GM21786 (cell line): ENCODE measurements around the gene IL15.

Experiments used
- ATAC-seq: cut with Tn5 transposase; IDR thresholded peaks from one replicate; pipeline ENCODE4 v1.9.1; 2021; ENCODE audit not compliant: unreplicated experiment

IL15 gene

GRCh38 chr4:141761926-141762325 is 125.5 kb downstream of the IL15 start:
- ATAC-seq: no peak

GRCh38 chr4:141763374-141763773 is 127.0 kb downstream of the IL15 start:
- ATAC-seq: no peak

- ATAC-seq: no peak
These were observed 132.6 kb downstream of the IL15 start for GRCh38 chr4:141768954-141769353.

GRCh38 chr4:141771889-141772830 is 135.8 kb downstream of the IL15 start:
- peak; percentile 67 for ATAC-seq

GRCh38 chr4:141772838-141773237 is 136.5 kb downstream of the IL15 start:
- no peak for ATAC-seq

- no peak for ATAC-seq
These were observed 145.8 kb downstream of the IL15 start for GRCh38 chr4:141782205-141782604.
